Immature natural killer cell (primary cell): ENCODE measurements around the gene PRCD. TPM values are rescaled to one million over a fixed set of nuclear protein-coding genes. Genes with fewer than 3 reads are reported as not detected.
"Not testable (repeated sequence)": the region's sequence is repeated elsewhere in the genome, so short reads cannot be mapped to it uniquely, and the experiment has no call there.

Experiments
- DNase-seq, 3 donors: peaks; one replicate each; pipeline ENCODE4 v3.0.0; 2022; ENCODE audit warnings: mixed read lengths in 1 of 3
- H3K27ac Mint-ChIP-seq, 6 donors: one replicate each; pipeline ENCODE4 v1.8.0; 2020; ENCODE audit warnings: mixed read lengths in 6 of 6, mild to moderate bottlenecking in 5 of 6, inconsistent platforms in 4 of 6, moderate library complexity in 3 of 6
- H3K27me3 Mint-ChIP-seq, 3 donors: one replicate each; pipeline ENCODE4 v1.8.0; 2020 to 2021; ENCODE audit warnings: low read depth in 3 of 3, mild to moderate bottlenecking in 3 of 3, mixed read lengths in 3 of 3, moderate library complexity in 3 of 3, inconsistent platforms in 1 of 3
- H3K36me3 Mint-ChIP-seq, 3 donors: one replicate each; pipeline ENCODE4 v1.8.0; 2020; ENCODE audit warnings: mixed read lengths in 3 of 3, inconsistent platforms in 2 of 3, mild to moderate bottlenecking in 2 of 3
- H3K4me1 Mint-ChIP-seq, 2 donors: one replicate each; pipeline ENCODE4 v1.8.0; 2020; ENCODE audit warnings: inconsistent platforms in 2 of 2, mild to moderate bottlenecking in 2 of 2, mixed read lengths in 2 of 2, moderate library complexity in 1 of 2
- H3K4me3 Mint-ChIP-seq, 5 donors: one replicate each; pipeline ENCODE4 v1.8.0; 2020; ENCODE audit warnings: mild to moderate bottlenecking in 5 of 5, mixed read lengths in 5 of 5, inconsistent platforms in 3 of 5, moderate library complexity in 3 of 5
- H3K9me3 Mint-ChIP-seq, 6 donors: one replicate each; pipeline ENCODE4 v1.8.0; 2020; ENCODE audit warnings: mild to moderate bottlenecking in 6 of 6, mixed read lengths in 6 of 6, inconsistent platforms in 4 of 6, moderate library complexity in 3 of 6
- polyA plus RNA-seq, 3 donors: library from polyadenylated mRNA; unstranded; fragments of 300-500 nt; fragmentation: Illumina TruSeq; gene quantifications; one replicate each; pipeline ENCODE4 v1.2.3, GENCODE V29; 2021

PRCD gene
- polyA plus RNA-seq, 3 donors from 2014 or later = 2.8 to 5.3 (median 3.1) TPM

DNA sequence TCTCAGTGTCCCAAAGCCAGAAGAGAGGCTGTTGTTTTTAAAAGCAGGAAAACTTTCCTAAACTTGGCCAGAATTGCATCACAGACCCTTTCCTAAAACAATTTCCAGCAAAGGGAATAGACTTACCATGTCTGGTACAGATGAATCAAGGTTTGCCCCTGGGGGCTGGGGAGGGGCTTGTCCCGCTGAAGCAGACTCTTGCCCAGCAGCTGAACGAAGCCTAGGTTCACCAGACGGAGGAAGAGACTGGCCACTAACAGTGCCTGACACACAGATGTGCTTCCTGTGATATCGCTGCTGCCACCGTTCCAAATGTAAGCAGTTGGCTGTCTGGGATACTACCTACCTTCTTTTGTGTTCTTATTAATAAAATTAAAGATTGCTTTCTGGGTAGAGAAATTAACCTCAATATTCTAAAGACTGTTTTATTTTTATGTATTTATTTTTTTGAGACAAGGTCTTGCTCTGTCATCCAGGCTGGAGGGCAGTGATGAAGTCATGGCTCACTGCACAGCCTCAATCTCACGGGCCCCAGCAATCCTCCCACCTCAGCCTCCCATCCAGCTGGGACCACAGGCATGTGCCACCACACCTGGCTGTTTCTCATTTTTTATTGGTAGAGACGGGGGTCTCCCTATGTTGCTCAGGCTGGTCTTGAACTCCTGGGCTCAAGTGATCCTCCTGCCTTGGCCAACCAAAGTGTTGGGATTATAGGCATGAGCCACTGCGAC, 13.5 kb downstream of the PRCD start:
- Mint-ChIP-seq H3K36me3 (no peaks in the 10 kb centered on the region), H3K27me3 (peaks cover 7 to 15% (median 8%) of the 10 kb centered on the region in 3 donors), H3K4me3 (no peak overlapping the region), H3K4me1 (peaks cover 21 to 28% of the 10 kb centered on the region in 2 donors), H3K27ac (no peak overlapping the region), H3K9me3 (no peaks in the 10 kb centered on the region)
- DNase-seq = no peak

DNA sequence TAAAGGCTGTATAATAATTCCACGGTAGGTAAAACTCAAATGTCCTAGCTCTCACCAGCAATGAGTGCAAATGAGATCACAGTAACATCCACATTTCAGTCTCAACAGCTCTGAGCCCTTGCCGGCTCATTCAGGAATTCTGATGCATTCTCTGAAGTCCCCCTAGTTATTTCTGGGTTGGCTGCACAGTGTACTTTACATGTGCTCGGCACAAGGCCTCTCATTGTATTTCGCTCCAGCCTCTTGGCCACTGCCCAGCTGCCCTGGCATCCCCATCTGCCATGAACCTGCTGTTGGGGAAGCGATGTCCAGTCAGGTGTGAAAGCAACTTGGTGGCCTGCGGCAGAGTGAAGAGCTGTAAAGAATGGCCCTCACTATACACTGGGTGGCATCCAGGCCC, 14.3 kb downstream of the PRCD start:
- no peaks in the 10 kb centered on the region for H3K36me3 Mint-ChIP-seq
- H3K27ac Mint-ChIP-seq = no peak overlapping the region
- DNase-seq = no peak
- peaks cover 7 to 15% (median 8%) of the 10 kb centered on the region in 3 donors for H3K27me3 Mint-ChIP-seq
- H3K4me3 Mint-ChIP-seq = no peak overlapping the region
- H3K4me1 Mint-ChIP-seq = peaks cover 29 to 36% of the 10 kb centered on the region in 2 donors
- H3K9me3 Mint-ChIP-seq = no peaks in the 10 kb centered on the region

DNA sequence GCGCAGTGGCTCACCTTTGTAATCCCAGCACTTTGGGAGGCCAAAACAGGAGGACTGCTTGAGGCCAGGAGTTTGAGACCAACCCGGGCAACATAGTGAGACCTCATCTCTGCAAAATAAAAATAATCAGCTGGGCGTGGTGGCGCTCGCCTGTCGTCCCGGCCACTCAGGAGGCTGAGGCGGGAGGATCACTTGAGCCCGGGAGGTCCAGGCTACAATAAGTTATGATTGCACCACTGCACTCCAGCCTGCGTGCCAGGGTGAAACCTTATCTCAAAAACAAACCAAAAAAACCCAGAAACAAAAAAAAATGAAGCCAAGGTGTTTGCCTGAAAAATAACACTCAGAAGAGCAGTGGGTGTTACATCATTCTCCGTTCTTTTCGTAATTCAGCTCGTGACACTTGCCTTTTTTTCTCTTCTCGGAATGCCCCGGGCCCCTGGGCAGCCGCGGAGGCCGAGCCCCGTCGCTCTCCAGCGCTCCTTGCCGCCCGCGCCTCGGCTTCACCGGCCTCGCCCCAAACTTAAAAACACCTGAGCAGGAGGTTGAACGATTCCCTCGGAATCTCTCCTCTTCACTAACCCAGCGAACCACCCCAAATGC, 17.0 kb downstream of the PRCD start:
- Mint-ChIP-seq H3K4me1 (peaks cover 35 to 51% of the 10 kb centered on the region in 2 donors), H3K36me3 (peaks cover 3 to 4% (median 4%) of the 10 kb centered on the region in 3 donors), H3K27me3 (peaks cover 7 to 15% (median 8%) of the 10 kb centered on the region in 3 donors), H3K4me3 (peak overlapping the region; percentile 89 to 99 (median 97)), H3K9me3 (no peaks in the 10 kb centered on the region), H3K27ac (peak overlapping the region; percentile 94 to 99 (median 98))
- DNase-seq = peak; percentile 68 to 76 (median 74)

DNA sequence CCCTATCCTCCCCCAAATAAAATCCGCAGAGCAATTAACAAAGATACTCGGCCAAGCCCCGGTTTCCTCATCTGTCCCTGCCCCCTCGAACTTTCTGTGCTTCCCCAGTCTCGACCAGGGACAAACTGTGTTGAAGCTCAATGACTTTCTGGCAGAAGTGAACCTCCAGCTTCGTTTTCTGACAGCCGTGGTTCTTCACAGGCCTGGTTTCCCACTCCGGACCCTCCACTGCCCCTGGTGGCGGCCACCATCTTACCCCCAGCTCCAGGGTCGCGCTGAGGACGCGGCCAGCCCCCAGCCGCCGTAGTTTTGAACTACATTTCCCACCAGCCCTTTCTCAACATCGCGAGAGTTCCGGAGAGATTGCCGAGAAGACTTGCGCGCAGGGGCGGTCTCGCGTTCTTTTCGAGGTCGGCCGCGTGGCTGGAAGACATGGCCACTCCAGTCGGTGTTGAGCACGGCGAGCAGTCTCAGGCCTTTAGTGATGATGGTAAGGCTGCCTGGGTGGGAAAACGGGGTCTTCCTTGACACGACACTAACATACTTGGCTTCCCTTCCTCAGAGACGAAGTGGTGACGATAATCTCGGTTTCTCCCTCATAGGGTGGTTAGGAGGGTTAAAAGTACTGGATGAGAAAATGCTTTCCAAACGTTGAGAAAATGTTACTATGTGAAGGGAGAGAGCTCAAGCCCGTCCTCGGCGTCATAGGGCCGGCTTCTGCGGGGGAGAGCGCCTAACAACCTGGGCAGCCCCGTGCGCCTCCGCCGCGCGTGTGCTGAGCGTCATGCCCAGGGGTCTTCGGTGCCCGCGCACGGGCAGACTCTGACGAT, 17.7 kb downstream of the PRCD start:
- Mint-ChIP-seq H3K9me3 (no peaks in the 10 kb centered on the region), H3K27me3 (peaks cover 7 to 15% (median 8%) of the 10 kb centered on the region in 3 donors), H3K4me3 (peak overlapping the region; percentile 89 to 99 (median 97)), H3K27ac (peak overlapping the region; percentile 94 to 99 (median 98)), H3K36me3 (peaks cover 4 to 6% (median 6%) of the 10 kb centered on the region in 3 donors), H3K4me1 (peaks cover 35 to 51% of the 10 kb centered on the region in 2 donors)
- peak; percentile 95 to 96 (median 96) for DNase-seq

DNA sequence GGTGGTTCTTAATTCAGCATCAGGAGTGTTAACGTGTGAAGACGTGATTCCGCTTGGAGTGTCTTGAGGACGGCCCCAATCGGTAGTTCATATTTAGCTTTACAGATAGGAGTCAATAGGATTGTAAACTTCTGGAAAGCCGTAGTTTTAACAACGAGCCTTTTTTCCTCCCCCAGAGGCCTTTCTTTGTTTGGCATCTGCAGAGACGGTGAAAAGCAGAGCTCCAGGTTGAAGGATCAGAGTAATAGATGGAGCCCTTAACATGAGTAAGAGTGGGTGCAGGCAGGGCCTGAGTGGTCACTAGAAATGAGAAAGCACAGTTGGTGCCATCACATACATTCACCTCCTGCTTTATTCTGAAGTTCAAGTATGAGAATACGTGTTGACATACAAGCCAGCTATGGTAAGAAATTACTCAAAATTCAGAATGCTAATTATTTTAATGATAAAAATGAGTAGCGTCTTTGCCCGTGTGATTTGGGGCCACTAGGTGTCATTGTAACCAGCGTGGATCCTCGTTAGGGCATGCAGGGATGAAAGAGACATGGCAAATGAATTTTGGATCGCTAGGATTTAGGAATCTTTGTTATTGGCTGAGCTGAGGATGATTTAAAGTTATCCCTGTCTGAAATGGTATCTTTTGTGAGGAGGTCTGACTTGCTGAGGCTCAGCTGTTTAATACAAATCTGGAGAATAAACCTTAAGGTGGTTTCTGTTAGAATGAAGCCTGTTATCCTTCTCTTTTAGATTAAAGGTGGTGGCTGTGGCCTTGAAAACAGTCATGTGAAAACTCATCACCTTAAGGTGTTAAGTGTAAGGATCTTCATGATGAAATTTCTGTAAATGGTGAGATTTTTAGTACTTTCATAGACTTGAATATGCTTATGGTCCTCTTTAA, 18.6 kb downstream of the PRCD start:
- peaks cover 38 to 51% of the 10 kb centered on the region in 2 donors for H3K4me1 Mint-ChIP-seq
- peaks cover 7 to 15% (median 8%) of the 10 kb centered on the region in 3 donors for H3K27me3 Mint-ChIP-seq
- no peaks in the 10 kb centered on the region for H3K9me3 Mint-ChIP-seq
- peak overlapping the region; percentile 94 to 99 (median 98) for H3K27ac Mint-ChIP-seq
- peak overlapping the region; percentile 89 to 99 (median 97) for H3K4me3 Mint-ChIP-seq
- no peak for DNase-seq
- H3K36me3 Mint-ChIP-seq = peaks cover 8 to 11% (median 8%) of the 10 kb centered on the region in 3 donors

DNA sequence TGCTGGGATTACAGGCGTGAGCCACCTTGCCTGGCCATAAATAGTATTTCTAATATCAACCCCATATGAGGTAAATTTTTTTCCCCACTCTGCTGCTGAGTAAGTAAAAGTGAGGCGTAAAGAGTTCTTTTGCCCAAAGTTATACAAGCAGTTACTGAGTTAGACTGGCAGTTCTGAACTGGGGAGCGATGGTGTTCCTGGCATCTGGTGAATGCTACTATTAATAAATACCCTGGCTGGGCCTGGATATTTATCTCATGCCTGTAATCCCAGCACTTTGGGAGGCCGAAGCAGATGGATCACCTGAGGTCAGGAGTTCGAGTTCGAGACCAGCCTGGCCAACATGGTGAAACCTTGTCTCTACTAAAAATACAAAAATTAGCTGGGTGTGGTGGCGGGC, 19.6 kb downstream of the PRCD start:
- peak overlapping the region in 5 of 6 donors; percentile 14 to 99 (median 96) for H3K27ac Mint-ChIP-seq
- not testable (repeated sequence) for DNase-seq, H3K9me3 Mint-ChIP-seq
- H3K27me3 Mint-ChIP-seq = peaks cover 7 to 15% (median 8%) of the 10 kb centered on the region in 3 donors
- peak overlapping the region in 3 of 5 donors; percentile 21 to 99 (median 97) for H3K4me3 Mint-ChIP-seq
- H3K4me1 Mint-ChIP-seq = peaks cover 38 to 51% of the 10 kb centered on the region in 2 donors
- peaks cover 8 to 13% (median 9%) of the 10 kb centered on the region in 3 donors for H3K36me3 Mint-ChIP-seq

DNA sequence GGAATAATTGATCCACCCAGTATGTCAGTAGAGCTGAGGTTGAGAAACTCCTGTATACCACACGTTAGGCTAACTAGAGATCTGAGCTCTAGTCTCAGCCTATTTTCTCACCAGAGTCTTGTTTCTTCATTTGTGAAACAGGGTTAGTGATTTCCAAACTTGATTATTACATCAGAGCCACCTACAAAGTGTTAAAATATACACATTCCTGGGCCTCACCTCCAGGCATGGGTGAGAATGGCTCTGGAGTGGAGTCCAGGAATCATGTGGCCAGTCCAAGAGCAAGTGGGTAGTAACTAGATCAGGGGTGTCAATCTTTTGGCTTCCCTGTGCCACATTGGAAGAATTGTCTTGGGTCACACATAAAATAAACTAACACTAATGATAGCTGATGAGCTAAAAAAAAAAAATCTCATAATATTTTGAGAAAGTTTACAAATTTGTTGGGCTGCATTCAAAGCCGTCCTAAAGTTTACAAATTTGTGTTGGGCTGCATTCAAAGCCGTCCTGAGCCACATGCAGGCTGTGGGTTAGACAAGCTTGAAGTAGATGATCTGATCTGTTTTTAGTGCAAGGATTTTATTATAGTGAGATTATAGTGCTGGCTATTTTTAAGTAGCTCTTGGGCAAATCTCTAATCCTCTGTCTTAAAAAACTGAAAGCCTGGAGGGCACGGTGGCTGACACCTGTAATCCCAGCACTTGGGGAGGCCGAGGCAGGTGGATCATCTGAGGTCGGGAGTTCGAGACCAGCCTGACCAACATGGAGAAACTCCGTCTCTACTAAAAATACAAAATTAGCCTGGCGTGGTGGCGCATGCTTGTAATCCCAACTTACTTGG, 20.4 kb downstream of the PRCD start:
- DNase-seq = no peak
- Mint-ChIP-seq H3K4me1 (peaks cover 38 to 51% of the 10 kb centered on the region in 2 donors), H3K4me3 (peak overlapping the region in 2 of 5 donors; percentile 21 to 70), H3K36me3 (peaks cover 9 to 21% (median 10%) of the 10 kb centered on the region in 3 donors), H3K27me3 (peaks cover 7 to 15% (median 8%) of the 10 kb centered on the region in 3 donors), H3K27ac (peak overlapping the region in 5 of 6 donors; percentile 31 to 92 (median 53)), H3K9me3 (no peaks in the 10 kb centered on the region)

DNA sequence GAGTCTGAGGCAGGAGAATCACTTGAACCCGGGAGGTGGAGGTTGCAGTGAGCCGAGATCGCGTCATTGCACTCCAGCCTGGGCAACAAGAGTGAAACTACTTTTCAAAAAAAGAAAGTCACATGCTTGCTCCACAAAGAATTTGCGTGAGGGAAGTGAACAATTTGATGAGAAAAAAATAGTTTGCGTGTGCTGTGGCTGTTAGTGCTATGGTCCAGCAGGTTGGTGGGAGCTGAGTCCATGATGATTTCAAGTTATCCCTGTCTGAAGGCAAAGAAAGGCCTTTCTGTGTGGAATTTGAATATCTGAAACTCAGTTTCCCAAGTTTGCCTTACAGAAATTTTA, 21.0 kb downstream of the PRCD start:
- peaks cover 14 to 27% (median 15%) of the 10 kb centered on the region in 3 donors for H3K36me3 Mint-ChIP-seq
- H3K4me1 Mint-ChIP-seq = peaks cover 36 to 47% of the 10 kb centered on the region in 2 donors
- peak overlapping the region in 3 of 6 donors; percentile 50 to 92 (median 53) for H3K27ac Mint-ChIP-seq
- peaks cover 7 to 15% (median 8%) of the 10 kb centered on the region in 3 donors for H3K27me3 Mint-ChIP-seq
- no peak for DNase-seq
- H3K9me3 Mint-ChIP-seq = no peaks in the 10 kb centered on the region
- peak overlapping the region in 1 of 5 donors; percentile 70 for H3K4me3 Mint-ChIP-seq

DNA sequence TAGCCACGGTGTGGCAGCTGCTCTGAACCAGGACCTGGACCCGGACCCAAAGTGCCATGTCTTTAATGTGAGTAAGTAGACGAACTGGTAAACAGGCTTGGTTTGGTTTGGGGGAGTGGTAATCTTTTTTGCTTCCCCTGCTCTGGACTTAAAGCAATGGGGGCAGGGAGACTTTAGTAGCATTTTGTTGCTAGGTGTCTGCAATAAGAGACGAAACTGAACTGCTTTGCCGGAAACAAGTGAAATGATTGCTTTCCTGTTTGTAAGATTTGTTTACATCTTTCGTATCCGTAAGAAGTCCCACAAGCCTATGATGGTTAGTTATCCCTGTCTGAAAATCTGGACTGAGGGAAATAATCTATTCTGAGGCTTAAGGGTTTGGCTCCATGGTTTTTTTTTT, 21.5 kb downstream of the PRCD start:
- Mint-ChIP-seq H3K4me3 (peak overlapping the region in 1 of 5 donors; percentile 70), H3K27me3 (peaks cover 8 to 15% (median 9%) of the 10 kb centered on the region in 3 donors), H3K36me3 (peaks cover 14 to 28% (median 18%) of the 10 kb centered on the region in 3 donors), H3K4me1 (peaks cover 36 to 43% of the 10 kb centered on the region in 2 donors), H3K9me3 (no peaks in the 10 kb centered on the region), H3K27ac (peak overlapping the region in 2 of 6 donors; percentile 53 to 92)
- DNase-seq = peak in 1 of 3 donors; percentile 55

DNA sequence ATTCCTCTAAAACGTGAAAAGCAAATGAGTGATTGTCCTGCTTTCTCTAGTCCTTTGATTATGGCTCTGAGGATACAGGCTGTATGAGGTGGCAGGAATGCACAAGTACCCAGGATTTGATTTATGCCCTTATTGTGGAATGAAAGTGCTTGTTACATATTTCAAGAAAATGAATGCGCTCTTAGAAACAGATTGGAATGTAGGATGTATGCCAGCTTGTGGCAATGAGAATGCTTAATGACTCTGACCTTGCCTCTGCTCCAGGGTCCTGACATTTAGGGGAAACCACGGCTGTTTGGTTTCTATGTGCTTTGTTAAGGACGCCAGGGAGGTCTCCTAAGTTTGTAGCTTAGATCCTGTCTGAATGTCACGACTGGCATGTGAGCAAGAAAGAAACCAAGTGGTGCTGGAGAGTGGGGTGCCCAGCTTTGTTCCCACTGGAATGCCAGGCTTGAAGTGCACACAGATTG, 22.0 kb downstream of the PRCD start:
- Mint-ChIP-seq H3K4me3 (peak overlapping the region in 1 of 5 donors; percentile 70), H3K4me1 (peaks cover 31 to 39% of the 10 kb centered on the region in 2 donors), H3K36me3 (peaks cover 14 to 28% (median 18%) of the 10 kb centered on the region in 3 donors), H3K9me3 (no peaks in the 10 kb centered on the region), H3K27ac (peak overlapping the region in 2 of 6 donors; percentile 53 to 92), H3K27me3 (peaks cover 4 to 12% (median 10%) of the 10 kb centered on the region in 3 donors)
- no peak for DNase-seq

DNA sequence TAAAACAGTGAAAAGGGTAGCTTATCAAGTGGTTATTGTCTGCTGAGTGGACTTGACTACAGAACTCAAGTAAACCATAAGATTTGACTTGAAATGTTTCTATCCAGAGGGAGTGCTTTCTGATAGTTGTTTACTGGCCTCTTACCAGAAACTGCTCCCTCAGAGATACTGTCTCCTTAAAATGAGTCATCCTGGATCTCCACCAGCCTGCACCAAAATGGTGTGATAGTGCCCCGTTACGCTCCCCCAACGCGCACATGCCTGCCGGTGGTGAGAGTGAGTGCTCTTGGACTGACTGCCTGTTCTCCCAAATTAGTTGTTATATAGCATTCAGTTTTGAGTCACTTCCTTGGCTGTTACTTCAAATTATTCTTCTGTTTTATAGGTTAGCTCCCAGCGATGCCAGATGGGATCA, 22.9 kb downstream of the PRCD start:
- peaks cover 14 to 28% (median 18%) of the 10 kb centered on the region in 3 donors for H3K36me3 Mint-ChIP-seq
- peak overlapping the region in 1 of 5 donors; percentile 44 for H3K4me3 Mint-ChIP-seq
- H3K9me3 Mint-ChIP-seq = no peaks in the 10 kb centered on the region
- DNase-seq = no peak
- peaks cover 29 to 39% of the 10 kb centered on the region in 2 donors for H3K4me1 Mint-ChIP-seq
- peaks cover 0 to 4% (median 3%) of the 10 kb centered on the region in 3 donors for H3K27me3 Mint-ChIP-seq
- peak overlapping the region in 2 of 6 donors; percentile 65 to 89 for H3K27ac Mint-ChIP-seq

DNA sequence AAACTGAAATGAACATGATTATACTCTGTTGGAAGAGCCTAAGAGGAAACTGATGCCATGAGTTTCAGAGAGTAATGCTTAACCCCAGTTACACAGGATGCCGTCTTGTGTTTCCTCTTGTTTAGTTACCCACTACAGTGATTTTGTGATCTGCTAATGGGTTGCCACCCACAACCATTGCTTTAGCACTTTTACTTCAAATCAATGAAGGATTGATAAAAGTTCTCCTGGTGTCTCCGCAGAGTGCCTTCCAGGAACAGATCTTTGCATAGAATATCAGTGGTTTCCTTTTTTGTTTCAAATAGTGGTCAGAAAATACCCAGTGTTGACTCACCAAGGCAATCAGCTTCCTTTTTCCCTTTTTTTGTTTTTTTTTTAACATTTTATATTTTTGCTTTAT, 23.5 kb downstream of the PRCD start:
- Mint-ChIP-seq H3K4me1 (peaks cover 28 to 39% of the 10 kb centered on the region in 2 donors), H3K36me3 (peaks cover 14 to 28% (median 18%) of the 10 kb centered on the region in 3 donors), H3K27ac (peak overlapping the region in 2 of 6 donors; percentile 65 to 85)
- not testable (repeated sequence) for H3K4me3 Mint-ChIP-seq, H3K27me3 Mint-ChIP-seq, DNase-seq, H3K9me3 Mint-ChIP-seq
